ENCODE results near the gene PTGIR.
A peak's percentile ranks its signal among the peaks of the same experiment; 100 is the strongest.

Gene PTGIR

GRCh38 chr19:46599716-46600373, 25.0 kb downstream of the PTGIR start:
- DNase-seq (ENCODE audit: low spot score in 2 of 2) (no peak), ATAC-seq (replicated peaks; ENCODE audit: extremely low read depth, poor library complexity, severe bottlenecking) (no peak)
- Mint-ChIP-seq H3K9me3 (peaks cover 8% of the 10 kb centered on the region), H3K27me3 (no peaks in the 10 kb centered on the region), H3K36me3 (ENCODE audit: insufficient read depth) (peaks cover 17% of the 10 kb centered on the region), H3K4me3 (peak overlapping the region; percentile 88), H3K4me1 (peaks cover 25% of the 10 kb centered on the region), H3K27ac (ENCODE audit: low read depth) (peak overlapping the region; percentile 96)

GRCh38 chr19:46598372-46598917, 26.4 kb downstream of the PTGIR start:
- no peak overlapping the region for H3K4me3 Mint-ChIP-seq

GRCh38 chr19:46596008-46596407, 28.9 kb downstream of the PTGIR start:
- H3K4me1 Mint-ChIP-seq = no peaks in the 10 kb centered on the region
- peaks cover 8% of the 10 kb centered on the region for H3K36me3 Mint-ChIP-seq (ENCODE audit: insufficient read depth)
- H3K9me3 Mint-ChIP-seq = peaks cover 8% of the 10 kb centered on the region
- no peak overlapping the region for H3K4me3 Mint-ChIP-seq
- no peak overlapping the region for H3K27ac Mint-ChIP-seq (ENCODE audit: low read depth)
- ATAC-seq (replicated peaks; ENCODE audit: extremely low read depth, poor library complexity, severe bottlenecking) (no peak), DNase-seq (ENCODE audit: low spot score in 2 of 2) (no peak)
- H3K27me3 Mint-ChIP-seq = no peaks in the 10 kb centered on the region

More at GRCh38 chr19:46598372-46598917, 26.4 kb downstream of the PTGIR start:
- no peak for DNase-seq (ENCODE audit: low spot score in 2 of 2)
- peaks cover 8% of the 10 kb centered on the region for H3K9me3 Mint-ChIP-seq
- no peak for ATAC-seq (replicated peaks; ENCODE audit: extremely low read depth, poor library complexity, severe bottlenecking)
- peaks cover 14% of the 10 kb centered on the region for H3K36me3 Mint-ChIP-seq (ENCODE audit: insufficient read depth)
- no peaks in the 10 kb centered on the region for H3K27me3 Mint-ChIP-seq
- H3K27ac Mint-ChIP-seq (ENCODE audit: low read depth) = peak overlapping the region; percentile 56
- H3K4me1 Mint-ChIP-seq = peaks cover 22% of the 10 kb centered on the region

GRCh38 chr19:46591870-46592269, 33.0 kb downstream of the PTGIR start:
- H3K9me3 Mint-ChIP-seq = no peaks in the 10 kb centered on the region
- no peak for DNase-seq (ENCODE audit: low spot score in 2 of 2)

GRCh38 chr19:46591254-46591653, 33.6 kb downstream of the PTGIR start:
- no peaks in the 10 kb centered on the region for H3K4me1 Mint-ChIP-seq
- H3K4me3 Mint-ChIP-seq = no peak overlapping the region
- no peaks in the 10 kb centered on the region for H3K9me3 Mint-ChIP-seq
- DNase-seq (ENCODE audit: low spot score in 2 of 2) (no peak), ATAC-seq (replicated peaks; ENCODE audit: extremely low read depth, poor library complexity, severe bottlenecking) (no peak)
- H3K36me3 Mint-ChIP-seq (ENCODE audit: insufficient read depth) = peaks cover 2% of the 10 kb centered on the region
- no peak overlapping the region for H3K27ac Mint-ChIP-seq (ENCODE audit: low read depth)
- no peaks in the 10 kb centered on the region for H3K27me3 Mint-ChIP-seq

More at GRCh38 chr19:46591870-46592269, 33.0 kb downstream of the PTGIR start:
- Mint-ChIP-seq H3K36me3 (ENCODE audit: insufficient read depth) (peaks cover 2% of the 10 kb centered on the region), H3K4me1 (no peaks in the 10 kb centered on the region), H3K4me3 (no peak overlapping the region), H3K27ac (ENCODE audit: low read depth) (no peak overlapping the region), H3K27me3 (no peaks in the 10 kb centered on the region)
- no peak for ATAC-seq (replicated peaks; ENCODE audit: extremely low read depth, poor library complexity, severe bottlenecking)

GRCh38 chr19:46587861-46588260, 37.0 kb downstream of the PTGIR start:
- Mint-ChIP-seq H3K9me3 (no peaks in the 10 kb centered on the region), H3K27me3 (no peaks in the 10 kb centered on the region), H3K27ac (ENCODE audit: low read depth) (no peak overlapping the region), H3K4me3 (no peak overlapping the region), H3K4me1 (no peaks in the 10 kb centered on the region), H3K36me3 (ENCODE audit: insufficient read depth) (peaks cover 2% of the 10 kb centered on the region)
- no peak for DNase-seq (ENCODE audit: low spot score in 2 of 2)
- no peak for ATAC-seq (replicated peaks; ENCODE audit: extremely low read depth, poor library complexity, severe bottlenecking)

- no peak overlapping the region for H3K27ac Mint-ChIP-seq (ENCODE audit: low read depth)
- H3K36me3 Mint-ChIP-seq (ENCODE audit: insufficient read depth) = no peaks in the 10 kb centered on the region
- H3K27me3 Mint-ChIP-seq = no peaks in the 10 kb centered on the region
- no peak for ATAC-seq (replicated peaks; ENCODE audit: extremely low read depth, poor library complexity, severe bottlenecking)
- H3K4me1 Mint-ChIP-seq = no peaks in the 10 kb centered on the region
- no peak overlapping the region for H3K4me3 Mint-ChIP-seq
- H3K9me3 Mint-ChIP-seq = no peaks in the 10 kb centered on the region
- no peak for DNase-seq (ENCODE audit: low spot score in 2 of 2)
Observed at GRCh38 chr19:46586294-46586693, 38.6 kb downstream of the PTGIR start.

GRCh38 chr19:46585539-46585938, 39.4 kb downstream of the PTGIR start:
- Mint-ChIP-seq H3K4me1 (no peaks in the 10 kb centered on the region), H3K27me3 (no peaks in the 10 kb centered on the region), H3K27ac (ENCODE audit: low read depth) (no peak overlapping the region), H3K36me3 (ENCODE audit: insufficient read depth) (no peaks in the 10 kb centered on the region), H3K4me3 (no peak overlapping the region), H3K9me3 (no peaks in the 10 kb centered on the region)
- DNase-seq (ENCODE audit: low spot score in 2 of 2) (no peak), ATAC-seq (replicated peaks; ENCODE audit: extremely low read depth, poor library complexity, severe bottlenecking) (no peak)

GRCh38 chr19:46580247-46580646, 44.6 kb downstream of the PTGIR start:
- H3K36me3 Mint-ChIP-seq (ENCODE audit: insufficient read depth) = peaks cover 1% of the 10 kb centered on the region
- peaks cover 8% of the 10 kb centered on the region for H3K27me3 Mint-ChIP-seq
- no peaks in the 10 kb centered on the region for H3K9me3 Mint-ChIP-seq
- H3K4me3 Mint-ChIP-seq = no peak overlapping the region
- no peak for DNase-seq (ENCODE audit: low spot score in 2 of 2)
- H3K27ac Mint-ChIP-seq (ENCODE audit: low read depth) = no peak overlapping the region
- ATAC-seq (replicated peaks; ENCODE audit: extremely low read depth, poor library complexity, severe bottlenecking) = no peak
- peaks cover 9% of the 10 kb centered on the region for H3K4me1 Mint-ChIP-seq

- H3K9me3 Mint-ChIP-seq = no peaks in the 10 kb centered on the region
- H3K27ac Mint-ChIP-seq (ENCODE audit: low read depth) = peak overlapping the region; percentile 70
- H3K4me1 Mint-ChIP-seq = peaks cover 12% of the 10 kb centered on the region
- ATAC-seq (replicated peaks; ENCODE audit: extremely low read depth, poor library complexity, severe bottlenecking) = peak; percentile 40
- no peak for DNase-seq (ENCODE audit: low spot score in 2 of 2)
- peaks cover 1% of the 10 kb centered on the region for H3K36me3 Mint-ChIP-seq (ENCODE audit: insufficient read depth)
- H3K4me3 Mint-ChIP-seq = no peak overlapping the region
- peaks cover 8% of the 10 kb centered on the region for H3K27me3 Mint-ChIP-seq
Observed at GRCh38 chr19:46579361-46579879, 45.5 kb downstream of the PTGIR start.

- H3K4me3 Mint-ChIP-seq = no peak overlapping the region
- DNase-seq (ENCODE audit: low spot score in 2 of 2) = no peak
- peaks cover 8% of the 10 kb centered on the region for H3K27me3 Mint-ChIP-seq
- peaks cover 1% of the 10 kb centered on the region for H3K36me3 Mint-ChIP-seq (ENCODE audit: insufficient read depth)
- peaks cover 16% of the 10 kb centered on the region for H3K4me1 Mint-ChIP-seq
- H3K9me3 Mint-ChIP-seq = no peaks in the 10 kb centered on the region
- no peak overlapping the region for H3K27ac Mint-ChIP-seq (ENCODE audit: low read depth)
- ATAC-seq (replicated peaks; ENCODE audit: extremely low read depth, poor library complexity, severe bottlenecking) = no peak
Observed at GRCh38 chr19:46578450-46578849, 46.4 kb downstream of the PTGIR start.

GRCh38 chr19:46574533-46574932, 50.4 kb downstream of the PTGIR start:
- Mint-ChIP-seq H3K27ac (ENCODE audit: low read depth) (no peak overlapping the region), H3K27me3 (peaks cover 23% of the 10 kb centered on the region), H3K4me3 (no peak overlapping the region), H3K9me3 (no peaks in the 10 kb centered on the region), H3K36me3 (ENCODE audit: insufficient read depth) (peaks cover under 1% of the 10 kb centered on the region), H3K4me1 (peaks cover 13% of the 10 kb centered on the region)
- ATAC-seq (replicated peaks; ENCODE audit: extremely low read depth, poor library complexity, severe bottlenecking) (peak; percentile 24), DNase-seq (ENCODE audit: low spot score in 2 of 2) (no peak)

Measured in central memory CD8-positive, alpha-beta T cell (primary cell).